HFFc6 (cell line): ENCODE measurements around the gene SLK. TPM values are rescaled to one million over a fixed set of nuclear protein-coding genes. Genes with fewer than 3 reads are reported as not detected.

Source experiments
- DNase-seq: peaks from one replicate; pipeline ENCODE4 v3.0.0-alpha.2; 2018
- H3K27ac Mint-ChIP-seq: 2 replicates; pipeline ENCODE4 v1.8.0; 2020; ENCODE audit warnings: mild to moderate bottlenecking, mixed read lengths
- H3K27me3 Mint-ChIP-seq: 2 replicates; pipeline ENCODE4 v1.8.0; 2021; ENCODE audit warnings: mild to moderate bottlenecking, moderate library complexity, mixed read lengths; ENCODE audit not compliant: insufficient read depth
- H3K36me3 Mint-ChIP-seq: 2 replicates; pipeline ENCODE4 v1.8.0; 2021; ENCODE audit warnings: low read depth, mixed read lengths
- H3K4me1 Mint-ChIP-seq: 2 replicates; pipeline ENCODE4 v1.8.0; 2020; ENCODE audit warnings: low read depth, mixed read lengths
- H3K4me3 Mint-ChIP-seq: 2 replicates; pipeline ENCODE4 v1.8.0; 2020; ENCODE audit warnings: mild to moderate bottlenecking, moderate library complexity, mixed read lengths
- H3K9me3 Mint-ChIP-seq: 2 replicates; pipeline ENCODE4 v1.8.0; 2020; ENCODE audit warnings: mild to moderate bottlenecking, mixed read lengths
- CTCF ChIP-seq: fragments of 200-600 bp; sonication (generic); IDR thresholded peaks from 2 replicates; pipeline ENCODE4 v1.5.0; 2021; ENCODE audit warnings: antibody characterized with exemption, mild to moderate bottlenecking
- total RNA-seq, 6 experiments: library from RNA; stranded (reverse); fragmentation: NEBNext Ultra II Directional; extraction: Animal tissue kit (Norgen Biotek cat#: 25700); gene quantifications; 2 replicates in 1 of 6; 3 replicates in 5 of 6; pipeline ENCODE4 v1.2.3, GENCODE V29; 2021

Gene SLK
- total RNA-seq, 6 experiments from 2014 or later = 21.6 to 29.9 (median 27.3) TPM

GRCh38 chr10:103951183-103951582, 15.8 kb upstream of the SLK start:
- peaks cover 19% of the 10 kb centered on the region for H3K27me3 Mint-ChIP-seq
- H3K9me3 Mint-ChIP-seq = peaks cover 11% of the 10 kb centered on the region
- peaks cover 10% of the 10 kb centered on the region for H3K36me3 Mint-ChIP-seq
- H3K27ac Mint-ChIP-seq = no peak overlapping the region
- no peak overlapping the region for H3K4me3 Mint-ChIP-seq
- DNase-seq = no peak
- H3K4me1 Mint-ChIP-seq = peaks cover 9% of the 10 kb centered on the region
- TF ChIP-seq CTCF = no peak

- H3K36me3 Mint-ChIP-seq = peaks cover 10% of the 10 kb centered on the region
- DNase-seq = no peak
- peaks cover 23% of the 10 kb centered on the region for H3K27me3 Mint-ChIP-seq
- no peak overlapping the region for H3K27ac Mint-ChIP-seq
- no peak overlapping the region for H3K4me3 Mint-ChIP-seq
- peaks cover 9% of the 10 kb centered on the region for H3K4me1 Mint-ChIP-seq
- peaks cover 11% of the 10 kb centered on the region for H3K9me3 Mint-ChIP-seq
- no peak for TF ChIP-seq CTCF
Observed at GRCh38 chr10:103951942-103952341, 15.0 kb upstream of the SLK start.

- no peak for TF ChIP-seq CTCF
- peaks cover 4% of the 10 kb centered on the region for H3K4me1 Mint-ChIP-seq
- H3K36me3 Mint-ChIP-seq = peaks cover 10% of the 10 kb centered on the region
- H3K9me3 Mint-ChIP-seq = peaks cover 11% of the 10 kb centered on the region
- peaks cover 21% of the 10 kb centered on the region for H3K27me3 Mint-ChIP-seq
- no peak overlapping the region for H3K27ac Mint-ChIP-seq
- H3K4me3 Mint-ChIP-seq = no peak overlapping the region
- DNase-seq = no peak
Observed at GRCh38 chr10:103954543-103954942, 12.4 kb upstream of the SLK start.

GRCh38 chr10:103958996-103959395, 7.9 kb upstream of the SLK start:
- Mint-ChIP-seq H3K27me3 (peaks cover 13% of the 10 kb centered on the region), H3K4me1 (no peaks in the 10 kb centered on the region), H3K27ac (no peak overlapping the region), H3K4me3 (no peak overlapping the region), H3K9me3 (peaks cover 11% of the 10 kb centered on the region), H3K36me3 (peaks cover 10% of the 10 kb centered on the region)
- DNase-seq = no peak
- no peak for TF ChIP-seq CTCF

- H3K4me3 Mint-ChIP-seq = no peak overlapping the region
- no peaks in the 10 kb centered on the region for H3K4me1 Mint-ChIP-seq
- H3K27ac Mint-ChIP-seq = no peak overlapping the region
- H3K36me3 Mint-ChIP-seq = peaks cover 4% of the 10 kb centered on the region
- H3K27me3 Mint-ChIP-seq = peaks cover 10% of the 10 kb centered on the region
- TF ChIP-seq CTCF = no peak
- DNase-seq = no peak
- peaks cover 3% of the 10 kb centered on the region; the same call in 1 of the 2 replicates for H3K9me3 Mint-ChIP-seq
Observed at GRCh38 chr10:103960103-103960502, 6.8 kb upstream of the SLK start.
